ENCODE results near the gene ALS2. TPM values are rescaled to one million over a fixed set of nuclear protein-coding genes. Genes with fewer than 3 reads are reported as not detected.
"Not testable (repeated sequence)": the region's sequence is repeated elsewhere in the genome, so short reads cannot be mapped to it uniquely, and the experiment has no call there.

Gene ALS2
- total and polyA plus RNA-seq, 5 experiments from 2014 or later: 3.7 to 15.8 (median 5.2) TPM

- Mint-ChIP-seq H3K4me3 (no peak overlapping the region), H3K4me1 (no peaks in the 10 kb centered on the region), H3K9me3 (no peaks in the 10 kb centered on the region), H3K27ac (no peak overlapping the region), H3K27me3 (peaks cover 2 to 42% (median 8%) of the 10 kb centered on the region in 5 donors), H3K36me3 (no peaks in the 10 kb centered on the region)
- POLR2A ChIA-PET: no interaction called here
- no peak for ATAC-seq
- no peak for DNase-seq
Measured at GRCh38 chr2:201807452-201807999, 26.8 kb upstream of the ALS2 start.

- no peak within 1 kb of the TSS for H3K4me3 Mint-ChIP-seq
- no peaks in the 10 kb centered on the region for H3K9me3 Mint-ChIP-seq
- H3K27me3 Mint-ChIP-seq: peaks cover 4 to 46% (median 13%) of the 10 kb centered on the region in 5 donors
- POLR2A ChIA-PET: no interaction called here
- ATAC-seq (no peak), DNase-seq (no peak)
- H3K36me3 Mint-ChIP-seq: no peaks in the 10 kb centered on the region
- no peak within 1 kb of the TSS for H3K27ac Mint-ChIP-seq
- no peaks in the 10 kb centered on the region for H3K4me1 Mint-ChIP-seq
Measured at GRCh38 chr2:201806442-201807170, 25.9 kb upstream of the ALS2 start, which contains the start of gene CDK15. TSS of gene CDK15 (plus strand) at chr2:201806537. CDS start at chr2:201806665, 128 bp downstream.

- peaks cover 4 to 27% (median 12%) of the 10 kb centered on the region in 5 donors for H3K27me3 Mint-ChIP-seq
- ATAC-seq, H3K4me3 Mint-ChIP-seq, DNase-seq, H3K9me3 Mint-ChIP-seq, H3K4me1 Mint-ChIP-seq, H3K36me3 Mint-ChIP-seq, POLR2A ChIA-PET, H3K27ac Mint-ChIP-seq: not testable (repeated sequence)
Measured at GRCh38 chr2:201798914-201799285, 18.2 kb upstream of the ALS2 start.

GRCh38 chr2:201798252-201798913 is 17.6 kb upstream of the ALS2 start:
- POLR2A ChIA-PET: no interaction called here

GRCh38 chr2:201797175-201797840 is 16.6 kb upstream of the ALS2 start:
- no peak overlapping the region for H3K27ac Mint-ChIP-seq
- H3K9me3 Mint-ChIP-seq: no peaks in the 10 kb centered on the region

More at GRCh38 chr2:201798252-201798913, 17.6 kb upstream of the ALS2 start:
- no peaks in the 10 kb centered on the region for H3K36me3 Mint-ChIP-seq
- H3K27me3 Mint-ChIP-seq: peaks cover 4 to 25% (median 12%) of the 10 kb centered on the region in 5 donors
- DNase-seq: no peak
- peaks cover 0 to 1% (median 0%) of the 10 kb centered on the region in 4 donors for H3K4me1 Mint-ChIP-seq
- H3K9me3 Mint-ChIP-seq: no peaks in the 10 kb centered on the region
- H3K4me3 Mint-ChIP-seq: no peak overlapping the region
- H3K27ac Mint-ChIP-seq: no peak overlapping the region
- ATAC-seq: no peak

GRCh38 chr2:201796478-201796865 is 15.7 kb upstream of the ALS2 start:
- Mint-ChIP-seq H3K4me1 (peaks cover 0 to 1% (median 0%) of the 10 kb centered on the region in 4 donors), H3K9me3 (no peaks in the 10 kb centered on the region), H3K4me3 (no peak overlapping the region), H3K27ac (no peak overlapping the region), H3K27me3 (peaks cover 3 to 23% (median 5%) of the 10 kb centered on the region in 5 donors), H3K36me3 (no peaks in the 10 kb centered on the region)
- DNase-seq: no peak
- ATAC-seq: no peak
- POLR2A ChIA-PET: no interaction called here

More at GRCh38 chr2:201797175-201797840, 16.6 kb upstream of the ALS2 start:
- no peaks in the 10 kb centered on the region for H3K36me3 Mint-ChIP-seq
- peaks cover 0 to 1% (median 0%) of the 10 kb centered on the region in 4 donors for H3K4me1 Mint-ChIP-seq
- DNase-seq (no peak), ATAC-seq (no peak)
- POLR2A ChIA-PET: no interaction called here
- H3K4me3 Mint-ChIP-seq: no peak overlapping the region
- peaks cover 5 to 23% (median 6%) of the 10 kb centered on the region in 5 donors for H3K27me3 Mint-ChIP-seq

- POLR2A ChIA-PET: no interaction called here
- DNase-seq (no peak), ATAC-seq (no peak)
- Mint-ChIP-seq H3K36me3 (no peaks in the 10 kb centered on the region), H3K4me1 (peaks cover 0 to 1% (median 0%) of the 10 kb centered on the region in 4 donors), H3K4me3 (no peak overlapping the region), H3K27me3 (peaks cover 0 to 17% (median 5%) of the 10 kb centered on the region in 5 donors), H3K9me3 (no peaks in the 10 kb centered on the region), H3K27ac (peak overlapping the region in 1 of 10 donors; percentile 50)
Measured at GRCh38 chr2:201795607-201796477, 15.1 kb upstream of the ALS2 start.

- Mint-ChIP-seq H3K27ac (no peak overlapping the region), H3K36me3 (no peaks in the 10 kb centered on the region), H3K9me3 (no peaks in the 10 kb centered on the region), H3K27me3 (peaks cover 0 to 14% (median 3%) of the 10 kb centered on the region in 5 donors), H3K4me3 (no peak overlapping the region), H3K4me1 (peaks cover 0 to 1% (median 0%) of the 10 kb centered on the region in 4 donors)
- DNase-seq (no peak), ATAC-seq (no peak)
- POLR2A ChIA-PET: no interaction called here
Measured at GRCh38 chr2:201794294-201794693, 13.6 kb upstream of the ALS2 start.

GRCh38 chr2:201793631-201794030 is 12.9 kb upstream of the ALS2 start:
- peaks cover 0 to 14% (median 3%) of the 10 kb centered on the region in 5 donors for H3K27me3 Mint-ChIP-seq
- peaks cover 0 to 1% (median 0%) of the 10 kb centered on the region in 4 donors for H3K4me1 Mint-ChIP-seq
- no peak for DNase-seq
- ATAC-seq: no peak
- H3K36me3 Mint-ChIP-seq: no peaks in the 10 kb centered on the region
- no peak overlapping the region for H3K27ac Mint-ChIP-seq
- H3K9me3 Mint-ChIP-seq: no peaks in the 10 kb centered on the region
- no peak overlapping the region for H3K4me3 Mint-ChIP-seq
- POLR2A ChIA-PET: no interaction called here

- no peaks in the 10 kb centered on the region for H3K9me3 Mint-ChIP-seq
- peaks cover 0 to 1% (median 0%) of the 10 kb centered on the region in 4 donors for H3K4me1 Mint-ChIP-seq
- H3K36me3 Mint-ChIP-seq: no peaks in the 10 kb centered on the region
- DNase-seq (no peak), ATAC-seq (no peak)
- H3K27me3 Mint-ChIP-seq: peaks cover 0 to 14% (median 3%) of the 10 kb centered on the region in 5 donors
- POLR2A ChIA-PET: no interaction called here
- no peak overlapping the region for H3K4me3 Mint-ChIP-seq
- no peak overlapping the region for H3K27ac Mint-ChIP-seq
Measured at GRCh38 chr2:201790989-201791388, 10.3 kb upstream of the ALS2 start.

GRCh38 chr2:201790291-201790690 is 9.6 kb upstream of the ALS2 start:
- POLR2A ChIA-PET: no interaction called here
- Mint-ChIP-seq H3K4me3 (no peak overlapping the region), H3K4me1 (no peaks in the 10 kb centered on the region), H3K27me3 (peaks cover 0 to 14% (median 4%) of the 10 kb centered on the region in 5 donors), H3K36me3 (no peaks in the 10 kb centered on the region), H3K27ac (no peak overlapping the region), H3K9me3 (no peaks in the 10 kb centered on the region)
- DNase-seq: no peak
- ATAC-seq: no peak

GRCh38 chr2:201789395-201789794 is 8.7 kb upstream of the ALS2 start:
- ATAC-seq (no peak), DNase-seq (no peak)
- Mint-ChIP-seq H3K27ac (no peak overlapping the region), H3K27me3 (peaks cover 0 to 14% (median 4%) of the 10 kb centered on the region in 5 donors), H3K4me3 (no peak overlapping the region), H3K9me3 (no peaks in the 10 kb centered on the region), H3K4me1 (no peaks in the 10 kb centered on the region), H3K36me3 (no peaks in the 10 kb centered on the region)
- POLR2A ChIA-PET: no interaction called here

Data from naive thymus-derived CD8-positive, alpha-beta T cell (primary cell).